HG02571 (cell line): ENCODE results near the gene RPP14.
"Not testable (repeated sequence)": the region's sequence is repeated elsewhere in the genome, so short reads cannot be mapped to it uniquely, and the experiment has no call there.

Experiments
- ATAC-seq: cut with Tn5 transposase; IDR thresholded peaks from one replicate; pipeline ENCODE4 v1.9.1; 2021; ENCODE audit warnings: mild to moderate bottlenecking, moderate library complexity; ENCODE audit not compliant: unreplicated experiment

Gene RPP14

DNA sequence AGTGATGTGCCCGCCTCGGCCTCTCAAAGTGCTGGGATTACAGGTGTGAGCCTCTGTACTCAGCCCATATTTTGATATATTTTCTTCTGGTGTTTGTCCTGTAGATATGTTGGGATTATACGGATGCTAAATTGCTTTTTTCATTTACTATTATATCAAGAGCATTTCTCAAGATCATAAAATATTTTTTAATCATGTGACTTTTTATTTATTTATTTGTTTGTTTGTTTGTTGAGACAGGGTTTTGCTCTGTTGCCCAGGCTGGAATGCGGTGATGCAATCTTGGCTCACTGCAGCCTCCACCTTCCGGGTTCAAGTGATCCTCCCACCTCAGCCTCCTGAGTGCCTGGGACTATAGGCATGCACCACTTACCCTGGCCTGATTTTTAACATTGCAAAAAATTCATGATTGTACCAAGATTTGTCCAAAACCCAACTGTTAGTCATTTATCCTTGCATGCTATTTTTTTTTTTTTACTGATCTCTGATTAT, 23.9 kb downstream of the RPP14 start:
- no peak for ATAC-seq

- no peak for ATAC-seq
These were observed 25.6 kb downstream of the RPP14 start for GRCh38 chr3:58331593-58332152.

GRCh38 chr3:58332575-58333188, 26.6 kb downstream of the RPP14 start, which contains the start of gene PXK:
Gene PXK, plus strand, starts transcription at chr3:58332892. Its CDS starts 97 bp downstream, at chr3:58332989.
- peak; percentile 90 for ATAC-seq

GRCh38 chr3:58333206-58334012, 27.4 kb downstream of the RPP14 start:
- peak; percentile 51 for ATAC-seq

DNA sequence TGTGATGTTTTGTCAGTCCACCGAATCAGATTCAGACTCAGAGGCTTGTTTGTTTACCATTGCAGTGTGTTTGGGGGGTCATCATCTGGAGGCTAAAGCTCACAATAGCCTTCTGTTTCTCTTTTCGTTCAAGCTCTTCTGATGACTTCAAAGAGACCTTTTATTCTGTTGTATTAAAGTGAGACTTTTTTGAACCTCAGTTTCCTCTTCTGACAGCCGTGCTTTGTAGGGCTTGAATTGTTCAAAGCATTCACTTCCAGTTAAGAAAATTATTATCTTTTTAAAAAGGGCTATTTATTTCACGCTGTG, 27.9 kb downstream of the RPP14 start:
- no peak for ATAC-seq

GRCh38 chr3:58334506-58334884, 28.4 kb downstream of the RPP14 start:
- ATAC-seq: no peak

DNA sequence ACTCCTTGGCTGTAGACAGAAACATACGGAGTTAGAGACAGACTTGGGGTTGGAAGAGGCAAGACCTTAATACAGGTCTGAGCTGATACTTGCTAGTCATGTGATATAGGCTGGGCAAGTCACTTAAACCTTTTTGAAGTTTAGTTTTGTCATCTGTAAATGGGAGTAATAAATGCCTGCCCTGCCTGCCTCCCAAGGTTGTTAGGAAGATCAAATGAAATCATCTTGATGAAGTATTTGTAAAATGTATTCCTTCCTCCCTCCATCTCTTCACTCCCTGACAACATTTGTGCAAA, 29.6 kb downstream of the RPP14 start:
- ATAC-seq: no peak

- ATAC-seq: no peak
These were observed 30.3 kb downstream of the RPP14 start for GRCh38 chr3:58336135-58336882.

DNA sequence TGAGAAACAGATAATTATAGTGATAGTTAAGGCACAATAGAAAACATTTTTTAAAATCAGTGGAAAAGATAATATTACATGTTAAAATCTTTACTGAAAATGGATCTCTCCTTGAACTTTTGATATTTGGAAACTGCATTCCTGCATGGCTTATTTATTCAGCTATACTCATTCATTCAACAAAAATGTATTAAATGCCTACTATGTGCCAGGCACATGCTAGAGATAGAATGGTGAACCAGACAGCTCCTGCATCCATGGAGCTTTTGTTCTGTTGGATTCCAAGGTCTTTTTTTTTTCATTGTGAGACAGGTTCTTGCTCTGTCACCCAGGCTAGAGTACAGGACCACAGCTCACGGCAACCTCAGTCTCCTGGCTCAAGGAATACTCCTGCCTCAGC, 31.1 kb downstream of the RPP14 start:
- ATAC-seq: no peak

DNA sequence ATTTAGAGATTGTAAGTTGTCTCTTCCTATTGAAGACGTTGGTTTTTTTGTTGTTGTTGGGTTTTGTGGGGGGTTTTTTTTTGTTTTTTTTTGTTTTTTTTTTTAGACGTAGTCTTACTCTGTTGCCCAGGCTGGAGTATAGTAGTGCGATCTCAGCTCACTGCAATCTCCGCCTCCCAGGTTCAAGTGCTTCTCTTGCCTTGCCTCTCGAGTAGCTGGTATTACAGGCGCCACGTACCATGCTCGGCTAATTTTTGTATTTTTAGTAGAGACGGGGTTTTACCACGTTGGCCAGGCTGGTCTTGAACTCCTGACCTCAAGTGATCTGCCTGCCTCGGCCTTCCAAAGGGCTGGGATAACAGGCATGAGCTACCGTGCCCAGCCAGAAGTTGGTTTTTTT, 33.1 kb downstream of the RPP14 start:
- not testable (repeated sequence) for ATAC-seq

DNA sequence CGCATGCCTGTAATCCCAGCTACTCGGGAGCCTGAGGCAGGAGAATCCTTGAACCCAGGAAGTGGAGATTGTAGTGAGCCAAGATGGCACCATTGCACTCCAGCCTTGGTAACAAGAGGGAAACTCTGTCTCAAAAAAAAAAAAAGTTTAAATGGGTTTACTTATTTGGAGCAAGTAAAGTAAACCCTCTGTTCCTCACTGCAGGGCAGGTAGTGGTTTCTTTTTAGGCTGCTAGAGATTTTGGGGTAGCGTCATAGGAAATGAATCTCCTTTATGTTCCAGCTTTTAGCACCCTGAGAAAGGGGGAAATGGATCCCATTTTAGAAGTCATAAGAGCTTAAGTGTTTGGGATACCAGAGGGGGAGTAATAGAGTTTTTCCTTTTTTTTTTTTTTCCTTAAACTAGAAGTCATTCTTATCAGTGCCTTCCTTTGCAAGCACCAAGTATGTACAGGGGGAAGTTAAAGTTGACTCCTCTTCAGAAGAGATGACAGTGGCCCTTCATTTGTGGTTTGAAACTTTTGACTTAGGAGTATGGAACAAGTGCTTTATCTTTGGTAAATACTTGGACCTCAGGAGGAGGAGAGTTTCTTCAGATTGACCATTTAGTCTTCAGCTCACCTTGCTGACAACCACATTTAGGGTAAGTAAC, 34.7 kb downstream of the RPP14 start:
- ATAC-seq: no peak

- no peak for ATAC-seq
These were observed 35.3 kb downstream of the RPP14 start for GRCh38 chr3:58341376-58341775.

DNA sequence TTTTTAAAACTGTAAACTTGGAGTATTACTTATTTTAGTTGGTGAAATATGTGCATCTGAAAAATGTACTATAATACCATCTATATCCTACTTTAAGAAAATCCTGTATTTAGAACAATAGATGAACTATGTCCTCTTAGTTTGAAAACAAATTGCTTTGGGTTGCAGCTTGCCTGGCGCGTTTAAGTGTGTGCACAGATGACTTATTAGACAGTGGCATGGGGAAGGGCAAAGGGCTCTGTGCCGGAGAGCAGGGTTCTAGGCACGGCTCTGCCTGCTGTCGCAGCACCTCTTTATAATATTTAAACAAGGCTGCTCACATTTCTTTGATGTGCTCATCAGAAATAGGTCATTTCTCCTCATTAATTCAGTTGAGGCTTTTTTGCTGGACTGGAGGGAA, 36.6 kb downstream of the RPP14 start:
- ATAC-seq: no peak

DNA sequence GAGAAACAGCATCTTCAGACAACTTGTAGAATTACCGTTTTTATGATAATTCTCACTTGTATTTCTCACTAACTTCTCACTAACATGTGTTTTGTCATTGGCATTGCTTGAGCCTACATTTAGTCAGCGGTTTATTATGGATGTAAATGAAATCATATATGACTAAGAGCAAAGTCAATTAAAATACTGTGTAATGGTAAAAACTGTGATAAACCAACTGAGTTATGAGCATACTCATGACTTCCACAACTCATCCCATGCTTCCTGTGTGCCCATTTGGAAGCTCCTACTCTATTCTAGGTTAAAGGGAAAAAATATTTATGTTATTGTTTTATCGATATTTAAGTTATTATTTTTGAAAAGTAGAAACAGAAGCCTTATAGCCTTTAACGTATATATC, 39.4 kb downstream of the RPP14 start:
- ATAC-seq: no peak

- no peak for ATAC-seq
These were observed 40.3 kb downstream of the RPP14 start for GRCh38 chr3:58346368-58346767.

DNA sequence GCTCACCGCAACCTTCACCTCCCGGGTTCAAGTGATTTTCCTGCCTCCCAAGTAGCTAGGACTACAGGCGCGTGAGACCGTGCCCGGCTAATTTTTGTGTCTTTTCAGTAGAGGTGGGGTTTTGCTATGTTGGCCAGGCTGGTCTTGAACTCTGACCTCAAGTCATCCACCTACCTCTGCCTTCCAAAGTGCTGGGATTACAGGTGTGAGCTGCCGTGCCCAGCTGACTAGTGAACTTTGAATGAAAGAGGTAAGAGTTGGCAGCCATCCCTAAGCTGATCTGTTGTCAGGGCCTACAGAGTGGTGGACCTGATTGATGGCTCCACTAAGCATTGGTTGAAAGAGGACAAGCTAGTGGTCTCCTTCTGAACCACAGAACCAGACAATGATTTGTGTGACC, 41.9 kb downstream of the RPP14 start:
- ATAC-seq: no peak

- ATAC-seq: peak; percentile 77
These were observed 44.0 kb downstream of the RPP14 start for GRCh38 chr3:58349792-58350626.

GRCh38 chr3:58350627-58351013, 44.6 kb downstream of the RPP14 start:
- ATAC-seq: no peak

- ATAC-seq: no peak
These were observed 45.9 kb downstream of the RPP14 start for GRCh38 chr3:58351920-58352319.

DNA sequence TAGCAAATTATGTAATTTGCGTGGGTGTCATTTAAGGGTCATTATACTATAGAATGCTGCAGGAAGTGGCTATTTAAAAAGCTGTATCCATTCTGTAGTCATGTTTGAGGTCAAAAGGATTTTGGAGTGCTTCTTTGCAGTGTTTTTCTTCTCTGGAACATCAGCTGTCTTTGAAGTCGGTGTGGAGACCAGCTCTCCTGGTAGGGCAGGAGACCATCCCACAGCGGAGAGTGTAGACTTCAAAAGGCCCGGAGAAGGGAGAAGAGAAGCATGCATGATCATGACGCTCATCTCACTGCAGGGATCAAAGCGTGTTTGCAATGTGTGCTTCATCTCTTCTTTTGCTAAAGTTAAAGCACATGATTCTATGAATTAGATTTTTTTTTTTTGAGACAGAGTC, 46.6 kb downstream of the RPP14 start:
- no peak for ATAC-seq
